ENCODE results near the gene CHIT1. TPM values are rescaled to one million over a fixed set of nuclear protein-coding genes. Genes with fewer than 3 reads are reported as not detected.

CHIT1 gene
- total RNA-seq, 1 experiment from 2014 or later = not detected

DNA sequence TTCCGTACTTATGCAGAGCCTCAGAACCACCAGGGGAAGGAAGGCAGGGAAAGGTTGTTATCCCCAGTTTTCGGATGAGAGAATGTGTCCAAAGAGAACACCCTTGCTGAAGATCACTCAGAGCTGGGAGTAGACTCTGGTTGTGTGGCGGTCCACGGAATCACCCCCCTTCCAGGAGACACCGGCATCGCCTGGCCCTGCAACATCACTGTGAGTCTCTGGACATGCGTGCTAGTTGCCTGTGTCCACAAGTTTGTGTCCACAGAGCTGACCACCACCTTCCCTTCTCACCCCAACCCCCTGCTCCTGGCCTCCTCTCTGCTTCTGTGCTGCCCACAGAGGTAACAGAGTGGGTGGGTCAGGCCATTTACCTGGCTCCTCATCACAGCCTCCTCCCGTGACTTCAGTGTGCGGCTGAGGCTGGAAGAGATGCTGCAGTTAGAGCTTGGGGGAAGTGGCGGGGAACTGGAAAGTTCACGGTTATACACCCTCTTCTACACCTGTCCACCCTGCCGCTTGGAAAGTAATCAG lies 61.2 kb downstream of the CHIT1 start:
- ATAC-seq = no peak
- DNase-seq (ENCODE audit: low read depth, low spot score) = no peak
- H3K4me1 ChIP-seq (ENCODE audit: control insufficient read depth in 1 of 2, insufficient read depth in 2 of 2, low read length in 2 of 2) = peaks cover 10 to 40% of the 10 kb centered on the region in 2 experiments; a peak in 3 of 4 replicates
- TF ChIP-seq CBX3 (IDR thresholded peaks at IDR 0.05; ENCODE audit: low read depth) (no peak), SIN3A (IDR thresholded peaks at IDR 0.05; ENCODE audit: low read depth) (no peak), SP1 (IDR thresholded peaks at IDR 0.05; ENCODE audit: low read depth) (no peak), EGR1 (IDR thresholded peaks at IDR 0.05; ENCODE audit: low read depth) (no peak), FOSL1 (IDR thresholded peaks at IDR 0.05; ENCODE audit: low read depth) (no peak), POLR2A (IDR thresholded peaks at IDR 0.05; ENCODE audit: borderline replicate concordance, extremely low read depth, insufficient read depth, insufficient read length) (no peak), CEBPB (IDR thresholded peaks at IDR 0.05; ENCODE audit: low read depth) (no peak), ELF1 (IDR thresholded peaks at IDR 0.05; ENCODE audit: borderline replicate concordance, low read depth) (no peak), TCF7L2 (IDR thresholded peaks at IDR 0.05; ENCODE audit: borderline replicate concordance, extremely low read depth, insufficient read depth, insufficient read length) (no peak), ZFX (IDR thresholded peaks at IDR 0.05) (no peak), RAD21 (IDR thresholded peaks at IDR 0.05; ENCODE audit: low read depth) (no peak), SRF (IDR thresholded peaks at IDR 0.05; ENCODE audit: low read depth) (no peak), ZNF274 (IDR thresholded peaks at IDR 0.05; ENCODE audit: low read depth, low read length) (no peak), EZH2phosphoT487 (IDR thresholded peaks at IDR 0.05; ENCODE audit: borderline replicate concordance) (no peak), POLR2AphosphoS5 (IDR thresholded peaks at IDR 0.05; ENCODE audit: low read depth, low read length) (no peak), YY1 (IDR thresholded peaks at IDR 0.05; ENCODE audit: extremely low read depth, insufficient replicate concordance, low read depth, low read length) (no peak)
- TF ChIP-seq, protein P1, sequence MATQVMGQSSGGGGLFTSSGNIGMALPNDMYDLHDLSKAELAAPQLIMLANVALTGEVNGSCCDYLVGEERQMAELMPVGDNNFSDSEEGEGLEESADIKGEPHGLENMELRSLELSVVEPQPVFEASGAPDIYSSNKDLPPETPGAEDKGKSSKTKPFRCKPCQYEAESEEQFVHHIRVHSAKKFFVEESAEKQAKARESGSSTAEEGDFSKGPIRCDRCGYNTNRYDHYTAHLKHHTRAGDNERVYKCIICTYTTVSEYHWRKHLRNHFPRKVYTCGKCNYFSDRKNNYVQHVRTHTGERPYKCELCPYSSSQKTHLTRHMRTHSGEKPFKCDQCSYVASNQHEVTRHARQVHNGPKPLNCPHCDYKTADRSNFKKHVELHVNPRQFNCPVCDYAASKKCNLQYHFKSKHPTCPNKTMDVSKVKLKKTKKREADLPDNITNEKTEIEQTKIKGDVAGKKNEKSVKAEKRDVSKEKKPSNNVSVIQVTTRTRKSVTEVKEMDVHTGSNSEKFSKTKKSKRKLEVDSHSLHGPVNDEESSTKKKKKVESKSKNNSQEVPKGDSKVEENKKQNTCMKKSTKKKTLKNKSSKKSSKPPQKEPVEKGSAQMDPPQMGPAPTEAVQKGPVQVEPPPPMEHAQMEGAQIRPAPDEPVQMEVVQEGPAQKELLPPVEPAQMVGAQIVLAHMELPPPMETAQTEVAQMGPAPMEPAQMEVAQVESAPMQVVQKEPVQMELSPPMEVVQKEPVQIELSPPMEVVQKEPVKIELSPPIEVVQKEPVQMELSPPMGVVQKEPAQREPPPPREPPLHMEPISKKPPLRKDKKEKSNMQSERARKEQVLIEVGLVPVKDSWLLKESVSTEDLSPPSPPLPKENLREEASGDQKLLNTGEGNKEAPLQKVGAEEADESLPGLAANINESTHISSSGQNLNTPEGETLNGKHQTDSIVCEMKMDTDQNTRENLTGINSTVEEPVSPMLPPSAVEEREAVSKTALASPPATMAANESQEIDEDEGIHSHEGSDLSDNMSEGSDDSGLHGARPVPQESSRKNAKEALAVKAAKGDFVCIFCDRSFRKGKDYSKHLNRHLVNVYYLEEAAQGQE (IDR thresholded peaks at IDR 0.05; ENCODE audit: low read depth) = no peak
- TF ChIP-seq, protein P2, sequence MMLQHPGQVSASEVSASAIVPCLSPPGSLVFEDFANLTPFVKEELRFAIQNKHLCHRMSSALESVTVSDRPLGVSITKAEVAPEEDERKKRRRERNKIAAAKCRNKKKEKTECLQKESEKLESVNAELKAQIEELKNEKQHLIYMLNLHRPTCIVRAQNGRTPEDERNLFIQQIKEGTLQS (IDR thresholded peaks at IDR 0.05) = no peak
- TF ChIP-seq, protein P3, sequence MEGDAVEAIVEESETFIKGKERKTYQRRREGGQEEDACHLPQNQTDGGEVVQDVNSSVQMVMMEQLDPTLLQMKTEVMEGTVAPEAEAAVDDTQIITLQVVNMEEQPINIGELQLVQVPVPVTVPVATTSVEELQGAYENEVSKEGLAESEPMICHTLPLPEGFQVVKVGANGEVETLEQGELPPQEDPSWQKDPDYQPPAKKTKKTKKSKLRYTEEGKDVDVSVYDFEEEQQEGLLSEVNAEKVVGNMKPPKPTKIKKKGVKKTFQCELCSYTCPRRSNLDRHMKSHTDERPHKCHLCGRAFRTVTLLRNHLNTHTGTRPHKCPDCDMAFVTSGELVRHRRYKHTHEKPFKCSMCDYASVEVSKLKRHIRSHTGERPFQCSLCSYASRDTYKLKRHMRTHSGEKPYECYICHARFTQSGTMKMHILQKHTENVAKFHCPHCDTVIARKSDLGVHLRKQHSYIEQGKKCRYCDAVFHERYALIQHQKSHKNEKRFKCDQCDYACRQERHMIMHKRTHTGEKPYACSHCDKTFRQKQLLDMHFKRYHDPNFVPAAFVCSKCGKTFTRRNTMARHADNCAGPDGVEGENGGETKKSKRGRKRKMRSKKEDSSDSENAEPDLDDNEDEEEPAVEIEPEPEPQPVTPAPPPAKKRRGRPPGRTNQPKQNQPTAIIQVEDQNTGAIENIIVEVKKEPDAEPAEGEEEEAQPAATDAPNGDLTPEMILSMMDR (IDR thresholded peaks at IDR 0.05 in 2 of 3, conservative IDR thresholded peaks at IDR 0.05 in 1 of 3; ENCODE audit: borderline replicate concordance in 1 of 3, insufficient read depth in 1 of 3, low read depth in 2 of 3, low read length in 2 of 3) = no peak
- TF ChIP-seq, protein P4, sequence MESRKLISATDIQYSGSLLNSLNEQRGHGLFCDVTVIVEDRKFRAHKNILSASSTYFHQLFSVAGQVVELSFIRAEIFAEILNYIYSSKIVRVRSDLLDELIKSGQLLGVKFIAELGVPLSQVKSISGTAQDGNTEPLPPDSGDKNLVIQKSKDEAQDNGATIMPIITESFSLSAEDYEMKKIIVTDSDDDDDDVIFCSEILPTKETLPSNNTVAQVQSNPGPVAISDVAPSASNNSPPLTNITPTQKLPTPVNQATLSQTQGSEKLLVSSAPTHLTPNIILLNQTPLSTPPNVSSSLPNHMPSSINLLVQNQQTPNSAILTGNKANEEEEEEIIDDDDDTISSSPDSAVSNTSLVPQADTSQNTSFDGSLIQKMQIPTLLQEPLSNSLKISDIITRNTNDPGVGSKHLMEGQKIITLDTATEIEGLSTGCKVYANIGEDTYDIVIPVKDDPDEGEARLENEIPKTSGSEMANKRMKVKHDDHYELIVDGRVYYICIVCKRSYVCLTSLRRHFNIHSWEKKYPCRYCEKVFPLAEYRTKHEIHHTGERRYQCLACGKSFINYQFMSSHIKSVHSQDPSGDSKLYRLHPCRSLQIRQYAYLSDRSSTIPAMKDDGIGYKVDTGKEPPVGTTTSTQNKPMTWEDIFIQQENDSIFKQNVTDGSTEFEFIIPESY (IDR thresholded peaks at IDR 0.05; ENCODE audit: extremely low read depth, insufficient replicate concordance, low read length) = no peak
- CTCF ChIA-PET = no interaction called here
- H3K4me3 ChIP-seq (replicated peaks in 1 of 2; ENCODE audit: low read depth in 1 of 2, low read length in 2 of 2) = no peak overlapping the region
- no peak overlapping the region for H3K9ac ChIP-seq (ENCODE audit: low read length)
- no peaks in the 10 kb centered on the region for H3K36me3 ChIP-seq (ENCODE audit: control insufficient read depth in 1 of 2, insufficient read depth in 2 of 2, low read length in 2 of 2)
- POLR2A ChIA-PET = no interaction called here
- BruUV-seq (replicated peaks) = no TSS peak
- H3K4me2 ChIP-seq (ENCODE audit: low read length) = no peak overlapping the region
- no peak overlapping the region for H2AFZ ChIP-seq (ENCODE audit: low read depth, low read length, poor library complexity, severe bottlenecking)
- RAD21 ChIA-PET (ENCODE audit: low non-redundant PET in 1 of 2, low total read pairs in 2 of 2, uncharacterized antibody in 2 of 2, unreplicated experiment in 2 of 2) = no interaction called here
- H3K9me3 ChIP-seq (ENCODE audit: control insufficient read depth in 1 of 2, insufficient read depth in 1 of 2, low read depth in 1 of 2, low read length in 2 of 2) = no peaks in the 10 kb centered on the region
- no peaks in the 10 kb centered on the region for H4K20me1 ChIP-seq (ENCODE audit: insufficient read depth)
- H3K27me3 ChIP-seq (ENCODE audit: insufficient read depth, low read length) = no peaks in the 10 kb centered on the region
- H3K9me2 ChIP-seq (ENCODE audit: insufficient read depth) = no peaks in the 10 kb centered on the region
- no peaks in the 10 kb centered on the region for H3K79me2 ChIP-seq (ENCODE audit: insufficient read depth, low read length)
- no peak overlapping the region for H3K27ac ChIP-seq (ENCODE audit: low read depth, low read length)
- intact Hi-C loops (cut with micrococcal nuclease) = no loop called here

Measured in HCT116 (cell line).